Pancreas (tissue), 10 donors: ENCODE results near the gene B3GNT4. TPM values are rescaled to one million over a fixed set of nuclear protein-coding genes. Genes with fewer than 3 reads are reported as not detected.
"Not testable (repeated sequence)": the region's sequence is repeated elsewhere in the genome, so short reads cannot be mapped to it uniquely, and the experiment has no call there.

Experiments
- ATAC-seq, 4 donors: fragments of 200-7000 bp; cut with Tn5 transposase; one replicate each; pipeline versions ENCODE4 v1.8.0 to v1.9.1; 2020; ENCODE audit warnings: mild to moderate bottlenecking in 4 of 4, moderate library complexity in 4 of 4
- DNase-seq, 6 donors: peaks; one replicate each; pipeline ENCODE4 v3.0.0-alpha.2; 2020
- FAIRE-seq: peaks from 2 replicates; lab custom pipeline; 2012; peaks lifted over from hg19 to GRCh38; lab: Jason Lieb, UNC
- H3K27ac ChIP-seq, 4 donors: fragments of 200-600 bp; sonication (generic); 1 replicate in 3 of 4; 2 replicates in 1 of 4; pipeline versions ENCODE4 v1.5.0 to v1.8.0; 2020
- H3K27me3 ChIP-seq, 4 donors: fragments of 200-600 bp; one replicate each; pipeline ENCODE4 v1.8.0; 2021
- H3K36me3 ChIP-seq, 3 donors: fragments of 200-600 bp; sonication (generic) in 1 of 3; one replicate each; pipeline versions ENCODE4 v1.5.0 to v1.8.0; 2020 to 2021
- H3K4me1 ChIP-seq, 3 donors: fragments of 200-600 bp; one replicate each; pipeline ENCODE4 v1.8.0; 2021
- H3K4me3 ChIP-seq, 4 donors: fragments of 200-600 bp; sonication (generic) in 2 of 4; one replicate each; pipeline versions ENCODE4 v1.5.0 to v1.8.0; 2020 to 2021
- H3K9me3 ChIP-seq, 4 donors: fragments of 200-600 bp; one replicate each; pipeline ENCODE4 v1.8.0; 2021
- WGBS, 2 donors: extraction: QIAGEN DNeasy Blood & Tissue Kit; methylation state at CpG; one replicate each; pipeline ENCODE4 v1.1.7; 2013; 5-methylcytosine and 5-hydroxymethylcytosine counted together
- intact Hi-C, 3 donors: fragments of 100-400 bp; cut with DNase I; formaldehyde crosslinking; loops; one replicate each; pipeline versions ENCODE4 v1.11.1 to v1.14.2; 2022
- polyA plus RNA-seq, 2 donors: library from polyadenylated mRNA; stranded (reverse); fragments of 200-250 nt; gene quantifications; one replicate each; pipeline ENCODE4 v1.2.3, GENCODE V29; 2013
- total RNA-seq, 6 donors: library from RNA; stranded (reverse); fragmentation: NEBNext Ultra II Directional in 4 of 6; extraction: Animal tissue kit (Norgen Biotek cat#: 25700) in 4 of 6; gene quantifications; one replicate each; pipeline versions ENCODE4 v1.2.1 to v1.2.4, GENCODE V29; 2021 to 2023
- TF ChIP-seq, protein P1 (sequence below), 4 donors: fragments of 200-600 bp; sonication (generic) in 3 of 4; IDR thresholded peaks; one replicate each; pipeline versions ENCODE4 v1.5.0 to v1.8.0; 2021; ENCODE audit warnings: antibody characterized with exemption in 4 of 4
- donor health status: healthy with polysubstance abuse.
- donor health status: DM: no; HTN: no; CAD: no; lungs with moderate emphysema.
- donor health status: DM: no; HTN: no; CAD: no.
- donor health status: control.
- donor health status: control.
- donor health status: Bipolar disorder and iron deficiency.
- donor health status: DM: yes; HTN: yes; CAD: no.
- donor health status: DM: no; HTN: no; CAD: no.
- donor health status: DM: no; HTN: no; CAD: no.
- donor health status: DM: yes; HTN: yes; CAD: no.

Gene B3GNT4
- total and polyA plus RNA-seq, 8 donors = 0.06 to 0.61 (median 0.22) TPM; not detected in 2

DNA sequence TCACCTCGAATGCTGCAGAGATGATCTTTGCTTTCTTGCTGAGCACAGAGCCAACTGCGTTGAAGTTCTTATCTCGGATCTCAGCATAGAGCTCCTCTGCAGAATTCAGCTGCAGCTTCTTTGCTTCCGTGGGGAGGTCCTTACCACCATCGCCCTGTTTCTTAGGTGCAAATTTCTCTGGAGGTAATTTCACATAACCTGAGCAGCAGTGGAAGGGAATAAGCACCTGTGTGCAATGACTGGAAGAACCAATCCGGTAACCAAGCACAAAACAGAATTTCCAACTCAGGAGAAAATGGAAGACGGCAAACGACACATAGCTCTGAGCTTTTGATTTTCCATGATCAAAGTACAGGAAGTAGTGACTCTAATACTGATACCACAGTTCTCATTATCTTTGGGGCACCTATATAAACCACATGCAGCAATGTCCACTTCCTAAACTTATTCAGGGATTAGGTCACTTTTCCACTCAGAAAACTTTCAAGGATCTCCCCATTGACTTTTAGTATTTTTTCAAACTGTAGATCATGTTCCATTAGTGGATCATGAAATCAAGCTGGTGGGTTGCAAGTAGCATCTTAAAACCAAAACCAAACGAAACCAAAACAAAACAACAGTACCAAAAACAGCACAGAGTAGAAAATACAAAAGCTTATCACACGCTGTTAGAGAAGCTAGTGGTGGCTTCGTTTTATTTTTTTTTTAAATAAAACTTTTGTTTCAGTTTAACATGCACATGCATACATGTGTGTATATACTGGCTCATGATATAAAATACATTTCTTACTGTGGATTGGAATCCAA, 41.3 kb downstream of the B3GNT4 start:
- Histone ChIP-seq H3K4me1 (no peaks in the 10 kb centered on the region), H3K27ac (no peak overlapping the region), H3K27me3 (no peaks in the 10 kb centered on the region), H3K36me3 (peaks cover 0 to 13% (median 0%) of the 10 kb centered on the region in 3 donors), H3K9me3 (no peaks in the 10 kb centered on the region), H3K4me3 (no peak overlapping the region)
- WGBS, 2 donors = 77 to 82% methylated on average over 11 of the region's 11 CpGs
- ATAC-seq (no peak), FAIRE-seq (no peak), DNase-seq (no peak)
- intact Hi-C loops = no loop called here
- TF ChIP-seq, protein P1, sequence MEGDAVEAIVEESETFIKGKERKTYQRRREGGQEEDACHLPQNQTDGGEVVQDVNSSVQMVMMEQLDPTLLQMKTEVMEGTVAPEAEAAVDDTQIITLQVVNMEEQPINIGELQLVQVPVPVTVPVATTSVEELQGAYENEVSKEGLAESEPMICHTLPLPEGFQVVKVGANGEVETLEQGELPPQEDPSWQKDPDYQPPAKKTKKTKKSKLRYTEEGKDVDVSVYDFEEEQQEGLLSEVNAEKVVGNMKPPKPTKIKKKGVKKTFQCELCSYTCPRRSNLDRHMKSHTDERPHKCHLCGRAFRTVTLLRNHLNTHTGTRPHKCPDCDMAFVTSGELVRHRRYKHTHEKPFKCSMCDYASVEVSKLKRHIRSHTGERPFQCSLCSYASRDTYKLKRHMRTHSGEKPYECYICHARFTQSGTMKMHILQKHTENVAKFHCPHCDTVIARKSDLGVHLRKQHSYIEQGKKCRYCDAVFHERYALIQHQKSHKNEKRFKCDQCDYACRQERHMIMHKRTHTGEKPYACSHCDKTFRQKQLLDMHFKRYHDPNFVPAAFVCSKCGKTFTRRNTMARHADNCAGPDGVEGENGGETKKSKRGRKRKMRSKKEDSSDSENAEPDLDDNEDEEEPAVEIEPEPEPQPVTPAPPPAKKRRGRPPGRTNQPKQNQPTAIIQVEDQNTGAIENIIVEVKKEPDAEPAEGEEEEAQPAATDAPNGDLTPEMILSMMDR (IDR thresholded peaks at IDR 0.05) = no peak

DNA sequence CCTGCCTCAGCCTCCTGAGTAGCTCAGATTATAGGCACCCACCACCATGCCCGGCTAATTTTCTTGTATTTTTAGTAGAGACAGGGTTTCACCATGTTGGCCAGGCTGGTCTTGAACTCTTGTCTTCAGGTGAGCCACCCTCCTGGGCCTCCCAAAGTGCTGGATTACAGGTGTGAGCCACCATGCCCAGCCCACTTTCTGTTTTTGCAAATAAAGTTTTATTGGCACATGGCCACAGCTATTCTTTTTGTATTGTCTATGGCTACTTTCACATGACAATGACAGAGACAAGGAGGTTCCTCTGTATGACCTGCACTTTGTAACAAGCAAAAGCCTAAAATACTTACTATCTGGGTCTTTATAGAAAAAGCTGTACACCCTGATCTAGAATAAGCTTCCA, 42.0 kb downstream of the B3GNT4 start:
- Histone ChIP-seq H3K9me3 (no peaks in the 10 kb centered on the region), H3K4me3 (no peak overlapping the region), H3K36me3 (peaks cover 0 to 14% (median 0%) of the 10 kb centered on the region in 3 donors), H3K27ac (no peak overlapping the region), H3K27me3 (no peaks in the 10 kb centered on the region), H3K4me1 (no peaks in the 10 kb centered on the region)
- intact Hi-C loops = no loop called here
- DNase-seq (no peak), FAIRE-seq (no peak), ATAC-seq (no peak)
- TF ChIP-seq, protein P1 (IDR thresholded peaks at IDR 0.05) = no peak
- 81 to 92% methylated on average over 1 of the region's 1 CpG for WGBS, 2 donors

DNA sequence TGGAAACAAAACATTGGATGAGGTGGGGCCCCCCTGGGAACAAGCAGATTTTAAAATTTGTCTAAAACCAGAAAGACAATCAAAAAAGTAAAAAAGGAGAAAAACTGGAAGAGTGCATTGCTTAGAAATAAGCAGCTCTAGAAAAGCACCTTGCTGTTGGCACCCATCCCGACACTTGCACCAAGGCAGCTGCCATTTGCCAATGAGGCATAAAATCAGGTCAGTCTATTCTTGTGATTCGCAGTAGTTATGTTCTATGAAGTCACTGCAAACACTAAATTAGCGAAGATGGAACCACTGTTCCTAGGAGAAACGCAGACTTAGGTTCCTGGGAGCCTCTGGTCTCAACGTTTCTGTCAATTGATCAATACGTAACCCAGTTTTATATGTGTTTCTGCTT, 46.5 kb downstream of the B3GNT4 start:
- intact Hi-C loops = no loop called here
- Histone ChIP-seq H3K27ac (no peak overlapping the region), H3K4me3 (no peak overlapping the region), H3K36me3 (peaks cover 0 to 9% (median 0%) of the 10 kb centered on the region in 3 donors), H3K27me3 (no peaks in the 10 kb centered on the region), H3K4me1 (no peaks in the 10 kb centered on the region), H3K9me3 (no peaks in the 10 kb centered on the region)
- ATAC-seq = peak in 2 of 4 donors; percentile 51 to 61
- DNase-seq = no peak
- WGBS, 2 donors = 87 to 94% methylated on average over 6 of the region's 6 CpGs
- FAIRE-seq = no peak
- TF ChIP-seq, protein P1 (IDR thresholded peaks at IDR 0.05) = no peak

GRCh38 chr12:122250536-122250935, 47.0 kb downstream of the B3GNT4 start:
- H3K9me3 ChIP-seq = no peaks in the 10 kb centered on the region
- H3K4me3 ChIP-seq = no peak overlapping the region
- 89 to 94% methylated on average over 8 of the region's 8 CpGs for WGBS, 2 donors
- FAIRE-seq (no peak), DNase-seq (no peak), ATAC-seq (peak in 2 of 4 donors; percentile 40 to 47)
- intact Hi-C loops = no loop called here
- TF ChIP-seq, protein P1 (IDR thresholded peaks at IDR 0.05) = no peak
- H3K36me3 ChIP-seq = peaks cover 0 to 9% (median 0%) of the 10 kb centered on the region in 3 donors
- H3K27me3 ChIP-seq = no peaks in the 10 kb centered on the region
- no peak overlapping the region for H3K27ac ChIP-seq
- H3K4me1 ChIP-seq = no peaks in the 10 kb centered on the region

DNA sequence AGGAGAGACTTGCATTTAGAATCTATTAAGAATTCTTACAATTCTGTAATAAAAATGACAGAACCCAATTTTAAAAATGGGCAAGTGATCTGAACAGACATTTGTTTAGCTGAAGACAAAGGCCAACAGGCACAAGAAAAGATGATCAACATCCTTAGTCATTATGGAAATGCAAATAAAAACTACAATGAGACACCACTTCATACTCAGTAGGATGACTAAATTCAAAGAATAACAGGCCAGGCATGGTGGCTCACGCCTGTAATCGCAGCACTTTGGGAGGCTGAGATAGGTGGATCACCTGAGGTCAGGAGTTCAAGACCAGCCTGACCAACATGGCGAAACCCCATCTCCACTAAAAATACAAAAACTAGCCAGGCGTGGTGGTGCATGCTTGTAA, 55.0 kb downstream of the B3GNT4 start:
- H3K27me3 ChIP-seq, ATAC-seq, FAIRE-seq, H3K9me3 ChIP-seq, H3K4me3 ChIP-seq, intact Hi-C loops, DNase-seq, H3K4me1 ChIP-seq, H3K27ac ChIP-seq: not testable (repeated sequence)
- 93 to 100% methylated on average over 4 of the region's 4 CpGs for WGBS, 2 donors
- peaks cover 4 to 41% (median 11%) of the 10 kb centered on the region in 3 donors for H3K36me3 ChIP-seq

Other genes starting within 250 kb of the B3GNT4 start
- gene BCL7A, start 181.8 kb upstream of the B3GNT4 start, total RNA-seq = 10 to 100 TPM in 3 of 6 donors, 1 to 10 TPM in 3; 8.3 to 13.4 (median 10.5) TPM
- gene BCL7A, start 181.8 kb upstream of the B3GNT4 start, polyA plus RNA-seq = 1 to 10 TPM; 6.9 to 8.3 TPM
- gene MLXIP, start 125.0 kb upstream of the B3GNT4 start, total RNA-seq = 10 to 100 TPM; 44.0 to 78.0 (median 55.5) TPM
- 10 to 100 TPM; 35.4 to 90.1 TPM for gene MLXIP, start 125.0 kb upstream of the B3GNT4 start, polyA plus RNA-seq
- gene IL31, start 29.5 kb upstream of the B3GNT4 start, total RNA-seq = not detected
- gene IL31, start 29.5 kb upstream of the B3GNT4 start, polyA plus RNA-seq = not detected
- gene LRRC43, start 20.6 kb upstream of the B3GNT4 start, total RNA-seq = 1 to 10 TPM in 1 of 6 donors, under 1 TPM in 5; 0.12 to 1.3 (median 0.47) TPM
- gene LRRC43, start 20.6 kb upstream of the B3GNT4 start, polyA plus RNA-seq = 1 to 10 TPM in 1 of 2 donors, under 1 TPM in 1; 0.57 to 1.6 TPM
- gene DIABLO, start 22.3 kb downstream of the B3GNT4 start, total RNA-seq = 10 to 100 TPM; 13.2 to 20.6 (median 18.0) TPM
- 10 to 100 TPM; 18.4 to 42.1 TPM for gene DIABLO, start 22.3 kb downstream of the B3GNT4 start, polyA plus RNA-seq
- 10 to 100 TPM in 1 of 6 donors, 1 to 10 TPM in 5; 4.5 to 12.0 (median 6.6) TPM for gene VPS33A, start 62.8 kb downstream of the B3GNT4 start, total RNA-seq
- 1 to 10 TPM; 4.2 to 7.6 TPM for gene VPS33A, start 62.8 kb downstream of the B3GNT4 start, polyA plus RNA-seq
- gene CLIP1, start 219.0 kb downstream of the B3GNT4 start, total RNA-seq = 10 to 100 TPM; 29.6 to 43.9 (median 35.3) TPM
- 10 to 100 TPM; 17.1 to 19.8 TPM for gene CLIP1, start 219.0 kb downstream of the B3GNT4 start, polyA plus RNA-seq